Endothelial cell of umbilical vein (primary cell): ENCODE measurements around the gene BMPER. TPM values are rescaled to one million over a fixed set of nuclear protein-coding genes. Genes with fewer than 3 reads are reported as not detected.

Experiments
- BruUV-seq: library from RNA; stranded (reverse); fragments of 400-500 nt; replicated peaks from 2 replicates; lab custom pipeline; 2021; lab: Mats Ljungman, UMichigan
- CTCF ChIA-PET: fragments of 300-600, 350-600 bp; sonication (Branson Sonifier 250); formaldehyde crosslinking; loops from one replicate; lab custom pipeline; 2021; ENCODE audit warnings: antibody characterized with exemption, inconsistent platforms; lab: Charles Lee
- POLR2A ChIA-PET: fragments of 300-600, 350-600 bp; sonication (Branson Sonifier 250); formaldehyde crosslinking; loops from one replicate; lab custom pipeline; 2021; ENCODE audit warnings: antibody characterized with exemption, inconsistent platforms; lab: Charles Lee
- DNase-seq: peaks from one replicate; pipeline ENCODE4 v3.0.0-alpha.2; 2011; ENCODE audit warnings: low read depth, low spot score
- FAIRE-seq: peaks from 2 replicates; lab custom pipeline; 2011; peaks lifted over from hg19 to GRCh38; lab: Jason Lieb, UNC
- H2AFZ ChIP-seq: 2 replicates; pipeline ENCODE4 v1.6.0; 2012; ENCODE audit warnings: low read depth, low read length, control low read depth, inconsistent platforms
- H3K27ac ChIP-seq: 2 replicates; pipeline ENCODE4 v1.5.1; 2011; ENCODE audit warnings: low read depth, mild to moderate bottlenecking, control low read depth, low read length, moderate library complexity; ENCODE audit not compliant: insufficient read depth
- H3K27me3 ChIP-seq, 2 experiments: 2 replicates each; pipeline versions ENCODE4 v1.6.0 to v1.6.1; 2011; ENCODE audit warnings: low read length in 2 of 2, mixed read lengths in 1 of 2; ENCODE audit not compliant: control insufficient read depth in 2 of 2, insufficient read depth in 2 of 2
- H3K36me3 ChIP-seq, 2 experiments: 2 replicates in 1 of 2; 3 replicates in 1 of 2; pipeline ENCODE4 v1.5.1; 2011; ENCODE audit warnings: low read length in 2 of 2, mild to moderate bottlenecking in 1 of 2, moderate library complexity in 1 of 2; ENCODE audit not compliant: control insufficient read depth in 2 of 2, insufficient read depth in 2 of 2; ENCODE audit errors: extremely low read depth in 1 of 2
- H3K4me1 ChIP-seq: 3 replicates; pipeline ENCODE4 v1.5.1; 2011; ENCODE audit warnings: mild to moderate bottlenecking, low read length; ENCODE audit not compliant: control insufficient read depth, insufficient read depth; ENCODE audit errors: extremely low read depth
- H3K4me2 ChIP-seq: 2 replicates; pipeline ENCODE4 v1.6.1; 2011; ENCODE audit warnings: low read length, control low read depth, mixed read lengths; ENCODE audit not compliant: insufficient read depth
- H3K4me3 ChIP-seq, 3 experiments: fragments of 200-600 bp in 1 of 3; sonication (generic), shearing (Covaris generic) in 1 of 3; replicated peaks in 1 of 3; 2 replicates each; pipeline ENCODE4 v1.5.1; 2011 to 2016; ENCODE audit warnings: control low read depth in 3 of 3, low read length in 3 of 3, mild to moderate bottlenecking in 2 of 3, inconsistent platforms in 1 of 3, low read depth in 1 of 3, moderate library complexity in 1 of 3; ENCODE audit not compliant: insufficient read depth in 1 of 3
- H3K79me2 ChIP-seq: 2 replicates; pipeline ENCODE4 v1.6.0; 2012; ENCODE audit warnings: low read length, inconsistent platforms; ENCODE audit not compliant: control insufficient read depth, insufficient read depth
- H3K9ac ChIP-seq: replicated peaks from 2 replicates; pipeline ENCODE3; 2011; ENCODE audit warnings: low read length, control low read depth; ENCODE audit not compliant: insufficient read depth; ENCODE audit errors: extremely low read depth
- H3K9me1 ChIP-seq: replicated peaks from 3 replicates; pipeline ENCODE4 v1.6.0; 2011; ENCODE audit warnings: mild to moderate bottlenecking, low read length; ENCODE audit not compliant: control insufficient read depth, insufficient read depth; ENCODE audit errors: extremely low read depth
- H3K9me3 ChIP-seq: replicated peaks from 2 replicates; pipeline ENCODE4 v1.5.1; 2012; ENCODE audit warnings: low read length, inconsistent platforms; ENCODE audit not compliant: control insufficient read depth, insufficient read depth
- H4K20me1 ChIP-seq: replicated peaks from 2 replicates; pipeline ENCODE3; 2011; ENCODE audit warnings: mild to moderate bottlenecking, low read length; ENCODE audit not compliant: control insufficient read depth, insufficient read depth; ENCODE audit errors: extremely low read depth
- CTCF ChIP-seq, 2 donors: IDR thresholded peaks; 1 replicate in 1 of 2; 2 replicates in 1 of 2; pipeline ENCODE4 v1.5.1; 2011; ENCODE audit warnings: low read length in 2 of 2, mild to moderate bottlenecking in 2 of 2, moderate library complexity in 2 of 2, control low read depth in 1 of 2, inconsistent platforms in 1 of 2, low read depth in 1 of 2; ENCODE audit not compliant: insufficient read depth in 1 of 2; ENCODE audit errors: extremely low read depth in 1 of 2
- EZH2 ChIP-seq: IDR thresholded peaks from 2 replicates; pipeline ENCODE4 v1.6.1; 2012; ENCODE audit warnings: borderline replicate concordance, low read depth, mild to moderate bottlenecking, moderate library complexity, low read length, inconsistent platforms; ENCODE audit not compliant: severe bottlenecking
- FOS ChIP-seq: IDR thresholded peaks from 2 replicates; pipeline ENCODE4 v1.6.1; 2011; ENCODE audit warnings: mild to moderate bottlenecking, low read length, moderate library complexity, borderline replicate concordance; ENCODE audit not compliant: insufficient read depth
- GATA2 ChIP-seq: IDR thresholded peaks from 2 replicates; pipeline ENCODE4 v1.7.0; 2011; ENCODE audit warnings: low read depth, mild to moderate bottlenecking, moderate library complexity, mixed read lengths, low read length; ENCODE audit not compliant: insufficient read length, insufficient read depth
- JUN ChIP-seq: IDR thresholded peaks from 2 replicates; pipeline ENCODE4 v1.6.1; 2011; ENCODE audit warnings: borderline replicate concordance, low read depth; ENCODE audit not compliant: insufficient read length, insufficient read depth
- MAX ChIP-seq: IDR thresholded peaks from 2 replicates; pipeline ENCODE4 v1.6.1; 2011; ENCODE audit not compliant: insufficient read depth, insufficient read length
- MYC ChIP-seq: IDR thresholded peaks from one replicate; pipeline ENCODE4 v1.6.1; 2011; ENCODE audit warnings: mild to moderate bottlenecking, low read depth, low read length
- POLR2A ChIP-seq: IDR thresholded peaks from 2 replicates; pipeline ENCODE4 v1.6.1; 2012; ENCODE audit warnings: low read depth, mild to moderate bottlenecking, control low read depth, low read length
- POLR2AphosphoS5 ChIP-seq: IDR thresholded peaks from 2 replicates; pipeline ENCODE4 v1.6.1; 2012; ENCODE audit warnings: low read depth, mild to moderate bottlenecking, control low read depth, low read length, moderate library complexity; ENCODE audit not compliant: insufficient read depth
- dilution Hi-C: fragments of 300-500 bp; cut with MboI; formaldehyde crosslinking; loops from one replicate; pipeline ENCODE4 v1.15.0; 2019; ENCODE audit warnings: low sequenced_read_pairs; ENCODE audit not compliant: extremely low pct_ligation_motif_present
- intact Hi-C: fragments of 100-400 bp; cut with micrococcal nuclease; formaldehyde crosslinking; loops from one replicate; pipeline ENCODE4 v1.10.0; 2022
- polyA plus RNA-seq, 4 experiments: library from polyadenylated mRNA; depleted of rRNA in 3 of 4; stranded (reverse) in 3 of 4; unstranded in 1 of 4; fragments of >200 nt; gene quantifications; 2 replicates each; pipeline versions ENCODE4 v1.2.1 to v1.2.3, GENCODE V29; 2011 to 2012; ENCODE audit warnings: missing spikeins in 1 of 4
- total RNA-seq: library from RNA; stranded (reverse); gene quantifications from 2 replicates; pipeline ENCODE4 v1.2.3, GENCODE V29; 2021

BMPER gene
- total and polyA plus RNA-seq, 2 donors (not counting 3 experiments of a cell fraction or from before 2014, with no cell fraction given): 0.10 to 0.13 TPM

GRCh38 chr7:33979807-33980355, 74.5 kb downstream of the BMPER start:
- no peaks in the 10 kb centered on the region for H3K9me1 ChIP-seq
- FAIRE-seq: no peak
- no peak overlapping the region for H2AFZ ChIP-seq
- no peak for DNase-seq
- peaks cover 3% of the 10 kb centered on the region for H3K4me1 ChIP-seq
- CTCF ChIA-PET: interaction anchor here (1.3 to 2.4 kb wide), 2 partner anchors 108 to 111 kb away, joined by 3 to 8 read pairs; no protein-coding TSS in a partner anchor
- no peak overlapping the region for H3K9ac ChIP-seq
- no peaks in the 10 kb centered on the region for H3K9me3 ChIP-seq
- dilution Hi-C loops: no loop called here
- BruUV-seq: no TSS peak
- no peaks in the 10 kb centered on the region for H3K27me3 ChIP-seq
- POLR2A ChIA-PET: no interaction called here
- no peak overlapping the region for H3K27ac ChIP-seq
- H3K4me3 ChIP-seq: no peak overlapping the region
- H3K36me3 ChIP-seq: no peaks in the 10 kb centered on the region
- no peak overlapping the region for H3K4me2 ChIP-seq
- TF ChIP-seq CTCF (IDR thresholded peaks at IDR 0.05; ENCODE audit: extremely low read depth in 1 of 2, insufficient read depth in 1 of 2, low read depth in 1 of 2, low read length in 2 of 2) (no peak), POLR2AphosphoS5 (no peak), FOS (no peak), GATA2 (no peak), MAX (no peak), MYC (no peak), JUN (no peak), EZH2 (no peak), POLR2A (no peak)
- no peaks in the 10 kb centered on the region for H4K20me1 ChIP-seq
- no peaks in the 10 kb centered on the region for H3K79me2 ChIP-seq
- intact Hi-C loops: no loop called here
